BJ (cell line): ENCODE measurements around the gene HPD. TPM values are rescaled to one million over a fixed set of nuclear protein-coding genes. Genes with fewer than 3 reads are reported as not detected.
A peak's percentile ranks its signal among the peaks of the same experiment; 100 is the strongest.
"Not testable (repeated sequence)": the region's sequence is repeated elsewhere in the genome, so short reads cannot be mapped to it uniquely, and the experiment has no call there.

Experiments
- CTCF ChIA-PET: fragments of 350-600 bp; formaldehyde crosslinking; extraction: SDS; loops from one replicate; lab custom pipeline; 2021; ENCODE audit warnings: antibody characterized with exemption, inconsistent platforms; lab: Yijun Ruan, JAX
- POLR2A ChIA-PET: fragments of 300-600 bp; sonication (Branson Sonifier 250); formaldehyde crosslinking; extraction: SDS; loops from one replicate; lab custom pipeline; 2021; ENCODE audit warnings: antibody characterized with exemption; lab: Charles Lee
- DNase-seq: peaks from one replicate; pipeline ENCODE4 v3.0.0-alpha.2; 2011; ENCODE audit warnings: low read depth
- H3K27me3 ChIP-seq: 2 replicates; pipeline ENCODE4 v1.6.0; 2011; ENCODE audit warnings: low read length; ENCODE audit not compliant: control insufficient read depth, insufficient read depth
- H3K36me3 ChIP-seq: 2 replicates; pipeline ENCODE4 v1.5.1; 2011; ENCODE audit warnings: low read length; ENCODE audit not compliant: control insufficient read depth, insufficient read depth
- H3K4me3 ChIP-seq: 2 replicates; pipeline ENCODE4 v1.5.1; 2011; ENCODE audit warnings: low read depth, mild to moderate bottlenecking, control low read depth, low read length
- CTCF ChIP-seq: IDR thresholded peaks from 2 replicates; pipeline ENCODE4 v1.5.1; 2011; ENCODE audit warnings: low read depth, mild to moderate bottlenecking, control low read depth, inconsistent platforms, low read length, moderate library complexity; ENCODE audit not compliant: insufficient read depth
- polyA plus RNA-seq: library from polyadenylated mRNA; depleted of rRNA; stranded (reverse); fragments of >200 nt; gene quantifications from 2 replicates; pipeline ENCODE4 v1.2.3, GENCODE V29; 2011

The HPD gene
- polyA plus RNA-seq, 1 experiment = not detected

GRCh38 chr12:121875582-121875981 is 16.9 kb upstream of the HPD start:
- no peaks in the 10 kb centered on the region for H3K36me3 ChIP-seq
- DNase-seq = no peak
- CTCF ChIA-PET = interaction anchor here (0.6 kb wide), 1 partner anchor 230 kb away, joined by 3 read pairs; no protein-coding TSS in a partner anchor
- no peak overlapping the region for H3K4me3 ChIP-seq
- POLR2A ChIA-PET = no interaction called here
- no peak for TF ChIP-seq CTCF
- H3K27me3 ChIP-seq = no peaks in the 10 kb centered on the region

DNA sequence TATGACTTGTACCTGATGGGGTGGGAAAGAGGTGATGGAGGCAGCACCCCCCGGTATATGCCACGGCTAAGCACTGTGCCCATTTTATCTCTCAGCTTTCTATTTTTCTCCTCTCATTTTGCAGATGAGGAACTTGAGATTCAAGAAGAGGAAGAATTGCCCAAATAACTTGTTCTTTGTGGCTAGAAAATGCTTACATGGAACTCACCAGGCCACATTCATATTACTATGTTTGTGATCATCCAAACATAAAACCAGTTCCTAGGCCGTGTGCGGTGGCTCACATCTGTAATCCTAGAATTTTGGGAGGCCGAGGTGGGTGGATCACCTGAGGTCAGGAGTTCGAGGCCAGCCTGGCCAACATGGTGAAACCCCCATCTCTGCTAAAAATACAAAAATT is 15.4 kb upstream of the HPD start:
- Histone ChIP-seq H3K36me3 (no peaks in the 10 kb centered on the region), H3K27me3 (no peaks in the 10 kb centered on the region), H3K4me3 (no peak overlapping the region)
- CTCF ChIA-PET = interaction anchor here (0.6 to 2.1 kb wide), 3 partner anchors 14 to 62 kb away, joined by 3 to 11 read pairs (median 3); partner anchors contain the start of gene PSMD9
- no peak for DNase-seq
- TF ChIP-seq CTCF = no peak
- POLR2A ChIA-PET = no interaction called here

- CTCF ChIA-PET = interaction anchor here (1.1 to 2.1 kb wide), 3 partner anchors 15 to 79 kb away, joined by 3 to 11 read pairs (median 7); partner anchors contain the start of genes PSMD9 and RHOF
- no peak for DNase-seq
Measured at GRCh38 chr12:121873216-121873569, 14.5 kb upstream of the HPD start.

GRCh38 chr12:121872546-121873215 is 14.0 kb upstream of the HPD start:
- Histone ChIP-seq H3K36me3 (no peaks in the 10 kb centered on the region), H3K4me3 (no peak overlapping the region), H3K27me3 (no peaks in the 10 kb centered on the region)
- POLR2A ChIA-PET = interaction anchor here (1.1 kb wide), 1 partner anchor 16 kb away, joined by 3 read pairs; the partner anchor contains the start of gene PSMD9
- TF ChIP-seq CTCF = no peak
- CTCF ChIA-PET = interaction anchor here (1.1 to 2.1 kb wide), 3 partner anchors 16 to 78 kb away, joined by 3 to 11 read pairs (median 7); partner anchors contain the start of genes PSMD9 and RHOF
- peak; percentile 77 for DNase-seq

More at GRCh38 chr12:121873216-121873569, 14.5 kb upstream of the HPD start:
- POLR2A ChIA-PET = interaction anchor here (1.1 kb wide), 1 partner anchor 15 kb away, joined by 3 read pairs; the partner anchor contains the start of gene PSMD9
- Histone ChIP-seq H3K36me3 (no peaks in the 10 kb centered on the region), H3K4me3 (no peak overlapping the region), H3K27me3 (no peaks in the 10 kb centered on the region)
- TF ChIP-seq CTCF = no peak

DNA sequence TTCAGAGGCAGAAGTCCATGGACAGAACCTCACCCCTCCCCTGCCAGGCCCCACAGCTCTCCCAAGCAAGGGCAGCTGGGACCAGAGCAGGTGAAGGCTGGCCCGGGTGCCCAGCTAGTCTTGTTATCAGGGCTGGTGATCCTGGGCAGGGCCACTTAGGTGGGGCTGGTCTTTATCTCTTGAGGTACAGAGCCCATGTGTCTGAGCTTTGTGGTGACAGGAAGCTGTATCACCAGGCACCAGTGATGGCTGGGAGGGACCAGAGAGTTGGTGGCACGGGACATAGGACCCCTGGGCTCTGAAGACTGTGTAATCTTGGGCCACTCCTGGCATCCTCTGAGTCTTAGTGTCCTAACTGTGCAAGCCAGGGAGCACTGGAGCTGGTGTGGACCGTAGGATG is 12.8 kb upstream of the HPD start:
- no peak for TF ChIP-seq CTCF
- CTCF ChIA-PET = interaction anchor here (0.8 to 0.9 kb wide), 2 partner anchors 76 to 1514 kb away, joined by 3 read pairs; no protein-coding TSS in a partner anchor
- no peaks in the 10 kb centered on the region for H3K27me3 ChIP-seq
- DNase-seq = no peak
- H3K4me3 ChIP-seq = no peak overlapping the region
- POLR2A ChIA-PET = no interaction called here
- H3K36me3 ChIP-seq = no peaks in the 10 kb centered on the region

DNA sequence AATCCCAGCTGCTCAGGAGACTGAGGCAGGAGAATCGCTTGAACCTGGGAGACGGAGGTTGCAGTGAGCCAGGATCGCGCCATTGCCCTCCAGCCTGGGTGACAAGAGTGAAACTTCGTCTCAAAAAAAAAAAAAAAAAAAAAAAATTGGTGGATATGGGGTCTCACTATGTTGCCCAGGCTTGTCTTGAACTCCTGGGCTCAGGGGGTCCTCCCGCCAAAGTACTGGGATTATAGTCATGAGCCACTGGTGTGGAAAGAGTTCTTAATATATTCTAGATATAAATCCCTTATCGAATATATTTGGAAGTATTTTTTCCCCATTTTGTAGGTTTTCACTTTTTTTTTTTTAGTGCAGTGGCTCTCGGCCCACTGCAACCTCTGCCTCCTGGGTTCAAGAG is 10.6 kb upstream of the HPD start:
- POLR2A ChIA-PET, H3K27me3 ChIP-seq, H3K36me3 ChIP-seq, DNase-seq, H3K4me3 ChIP-seq: not testable (repeated sequence)
- CTCF ChIA-PET = interaction anchor here (1.5 kb wide), 1 partner anchor 75 kb away, joined by 3 read pairs; no protein-coding TSS in a partner anchor
